Measurements from ENCODE around the gene THBS3. TPM values are rescaled to one million over a fixed set of nuclear protein-coding genes. Genes with fewer than 3 reads are reported as not detected.

The THBS3 gene
- total RNA-seq, 2 experiments from 2014 or later: 25.5 to 26.1 TPM

DNA sequence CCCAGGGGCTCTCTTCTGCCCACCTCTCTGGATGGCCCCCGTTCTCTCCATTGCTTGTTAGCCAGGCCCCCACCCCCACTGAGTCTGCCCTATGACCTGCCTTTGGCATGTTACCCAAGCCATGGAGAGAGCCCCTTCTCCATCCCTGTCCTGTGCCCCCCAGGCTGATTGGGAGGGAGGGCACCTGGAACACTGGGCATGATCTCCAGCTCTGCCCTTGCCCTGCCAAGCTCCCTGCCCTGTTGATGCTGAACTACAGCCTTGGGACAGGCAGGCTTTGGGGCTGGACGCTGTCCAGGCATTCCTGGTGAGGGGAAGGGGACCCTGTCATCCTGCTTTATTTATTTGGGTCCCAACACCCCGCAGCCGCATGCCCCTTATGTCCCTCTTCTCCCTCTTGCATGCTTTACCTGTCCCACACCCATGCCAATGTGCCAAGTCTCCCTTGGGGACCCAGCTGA lies 23.3 kb downstream of the THBS3 start:
- intact Hi-C loops (cut with DNase I, micrococcal nuclease): no loop called here
- no peaks in the 10 kb centered on the region for H3K27me3 ChIP-seq (ENCODE audit: control insufficient read depth in 1 of 2, insufficient read depth in 2 of 2, low read length in 2 of 2)
- no peak for DNase-seq
- H3K4me1 ChIP-seq (ENCODE audit: insufficient read depth, low read length): no peaks in the 10 kb centered on the region
- H3K4me1 Mint-ChIP-seq (ENCODE audit: low read depth): peaks cover 6% of the 10 kb centered on the region
- H3K27me3 Mint-ChIP-seq: no peaks in the 10 kb centered on the region
- no peak overlapping the region for H3K27ac Mint-ChIP-seq
- H3K27ac ChIP-seq (ENCODE audit: low read depth in 1 of 2, low read length in 2 of 2): no peak overlapping the region
- H3K36me3 ChIP-seq (ENCODE audit: insufficient read depth, low read length): peaks cover 25% of the 10 kb centered on the region
- H3K36me3 Mint-ChIP-seq (ENCODE audit: low read depth): peaks cover 16% of the 10 kb centered on the region
- ATAC-seq (ENCODE audit: poor library complexity): no peak
- CTCF ChIA-PET: no interaction called here
- no peaks in the 10 kb centered on the region for H3K9me3 ChIP-seq (ENCODE audit: control insufficient read depth in 1 of 2, insufficient read depth in 1 of 2, low read length in 2 of 2)
- POLR2A ChIA-PET: interaction anchor here (1.6 kb wide), 1 partner anchor 10 kb away, joined by 5 read pairs; no protein-coding TSS in a partner anchor
- H3K4me3 ChIP-seq (ENCODE audit: low read length): no peak overlapping the region
- H3K9me3 Mint-ChIP-seq: no peaks in the 10 kb centered on the region
- TF ChIP-seq, protein P1, sequence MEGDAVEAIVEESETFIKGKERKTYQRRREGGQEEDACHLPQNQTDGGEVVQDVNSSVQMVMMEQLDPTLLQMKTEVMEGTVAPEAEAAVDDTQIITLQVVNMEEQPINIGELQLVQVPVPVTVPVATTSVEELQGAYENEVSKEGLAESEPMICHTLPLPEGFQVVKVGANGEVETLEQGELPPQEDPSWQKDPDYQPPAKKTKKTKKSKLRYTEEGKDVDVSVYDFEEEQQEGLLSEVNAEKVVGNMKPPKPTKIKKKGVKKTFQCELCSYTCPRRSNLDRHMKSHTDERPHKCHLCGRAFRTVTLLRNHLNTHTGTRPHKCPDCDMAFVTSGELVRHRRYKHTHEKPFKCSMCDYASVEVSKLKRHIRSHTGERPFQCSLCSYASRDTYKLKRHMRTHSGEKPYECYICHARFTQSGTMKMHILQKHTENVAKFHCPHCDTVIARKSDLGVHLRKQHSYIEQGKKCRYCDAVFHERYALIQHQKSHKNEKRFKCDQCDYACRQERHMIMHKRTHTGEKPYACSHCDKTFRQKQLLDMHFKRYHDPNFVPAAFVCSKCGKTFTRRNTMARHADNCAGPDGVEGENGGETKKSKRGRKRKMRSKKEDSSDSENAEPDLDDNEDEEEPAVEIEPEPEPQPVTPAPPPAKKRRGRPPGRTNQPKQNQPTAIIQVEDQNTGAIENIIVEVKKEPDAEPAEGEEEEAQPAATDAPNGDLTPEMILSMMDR (IDR thresholded peaks at IDR 0.05): no peak
- no peak overlapping the region for H3K4me3 Mint-ChIP-seq

DNA sequence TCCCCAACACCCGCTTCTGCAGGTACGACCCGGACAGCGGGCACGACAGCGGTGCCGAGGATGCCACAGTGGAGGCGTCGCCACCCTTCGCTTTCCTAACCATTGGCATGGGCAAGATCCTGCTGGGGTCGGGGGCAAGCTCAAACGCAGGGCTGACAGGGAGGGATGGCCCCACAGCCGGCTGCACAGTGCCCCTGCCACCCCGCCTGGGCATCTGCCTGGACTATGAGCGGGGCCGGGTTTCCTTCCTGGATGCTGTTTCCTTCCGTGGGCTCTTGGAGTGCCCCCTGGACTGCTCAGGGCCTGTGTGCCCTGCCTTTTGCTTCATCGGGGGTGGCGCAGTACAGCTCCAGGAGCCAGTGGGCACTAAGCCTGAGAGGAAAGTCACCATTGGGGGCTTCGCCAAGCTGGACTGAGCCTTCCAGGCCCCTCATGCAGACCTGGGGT lies 23.9 kb downstream of the THBS3 start:
- peaks cover 6% of the 10 kb centered on the region for H3K4me1 Mint-ChIP-seq (ENCODE audit: low read depth)
- ChIA-PET POLR2A (interaction anchor here (1.6 kb wide), 1 partner anchor 11 kb away, joined by 5 read pairs; no protein-coding TSS in a partner anchor), CTCF (no interaction called here)
- no peak overlapping the region for H3K27ac ChIP-seq (ENCODE audit: low read depth in 1 of 2, low read length in 2 of 2)
- no peak for ATAC-seq (ENCODE audit: poor library complexity)
- peaks cover 31% of the 10 kb centered on the region for H3K36me3 ChIP-seq (ENCODE audit: insufficient read depth, low read length)
- H3K4me3 ChIP-seq (ENCODE audit: low read length): no peak overlapping the region
- no peak for DNase-seq
- H3K27me3 Mint-ChIP-seq: no peaks in the 10 kb centered on the region
- no peaks in the 10 kb centered on the region for H3K27me3 ChIP-seq (ENCODE audit: control insufficient read depth in 1 of 2, insufficient read depth in 2 of 2, low read length in 2 of 2)
- no peaks in the 10 kb centered on the region for H3K4me1 ChIP-seq (ENCODE audit: insufficient read depth, low read length)
- peaks cover 21% of the 10 kb centered on the region for H3K36me3 Mint-ChIP-seq (ENCODE audit: low read depth)
- TF ChIP-seq, protein P1 (IDR thresholded peaks at IDR 0.05): no peak
- H3K9me3 Mint-ChIP-seq: no peaks in the 10 kb centered on the region
- H3K4me3 Mint-ChIP-seq: no peak overlapping the region
- no peak overlapping the region for H3K27ac Mint-ChIP-seq
- intact Hi-C loops (cut with DNase I, micrococcal nuclease): no loop called here
- H3K9me3 ChIP-seq (ENCODE audit: control insufficient read depth in 1 of 2, insufficient read depth in 1 of 2, low read length in 2 of 2): no peaks in the 10 kb centered on the region

DNA sequence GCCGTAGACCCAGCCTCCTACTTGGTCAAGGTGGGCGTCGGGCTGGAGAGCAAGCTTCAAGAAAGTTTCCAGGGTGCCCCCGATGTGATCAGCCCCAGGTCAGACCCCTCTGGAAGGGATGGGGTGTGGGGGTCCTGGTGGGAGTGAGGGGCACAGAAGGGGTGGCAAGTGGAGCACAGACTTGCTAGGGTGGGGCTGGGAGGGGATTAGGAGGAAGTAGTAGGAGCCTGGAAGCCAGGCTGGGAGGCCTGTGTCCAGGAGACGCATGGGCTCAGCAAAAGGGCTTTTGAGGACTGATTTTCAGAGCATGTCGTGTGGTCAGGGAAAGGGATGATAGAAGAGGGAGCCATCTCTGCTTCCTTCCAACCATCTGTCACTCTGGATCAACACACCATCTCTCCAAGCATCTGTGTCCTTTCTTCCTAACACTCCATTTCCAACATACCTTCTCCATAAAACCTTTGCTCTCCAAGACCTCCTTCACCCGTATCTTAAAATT lies 25.6 kb downstream of the THBS3 start:
- ChIA-PET CTCF (no interaction called here), POLR2A (no interaction called here)
- H3K27ac ChIP-seq (ENCODE audit: low read depth in 1 of 2, low read length in 2 of 2): no peak overlapping the region
- H3K9me3 ChIP-seq (ENCODE audit: control insufficient read depth in 1 of 2, insufficient read depth in 1 of 2, low read length in 2 of 2): no peaks in the 10 kb centered on the region
- H3K27me3 Mint-ChIP-seq: no peaks in the 10 kb centered on the region
- peaks cover 30% of the 10 kb centered on the region for H3K36me3 Mint-ChIP-seq (ENCODE audit: low read depth)
- no peaks in the 10 kb centered on the region for H3K27me3 ChIP-seq (ENCODE audit: control insufficient read depth in 1 of 2, insufficient read depth in 2 of 2, low read length in 2 of 2)
- no peak for DNase-seq
- no peaks in the 10 kb centered on the region for H3K9me3 Mint-ChIP-seq
- H3K27ac Mint-ChIP-seq: no peak overlapping the region
- intact Hi-C loops (cut with DNase I, micrococcal nuclease): no loop called here
- H3K4me1 ChIP-seq (ENCODE audit: insufficient read depth, low read length): peaks cover 2% of the 10 kb centered on the region
- no peak overlapping the region for H3K4me3 ChIP-seq (ENCODE audit: low read length)
- H3K4me3 Mint-ChIP-seq: no peak overlapping the region
- TF ChIP-seq, protein P1 (IDR thresholded peaks at IDR 0.05): no peak
- no peak for ATAC-seq (ENCODE audit: poor library complexity)
- H3K36me3 ChIP-seq (ENCODE audit: insufficient read depth, low read length): peaks cover 45% of the 10 kb centered on the region
- H3K4me1 Mint-ChIP-seq (ENCODE audit: low read depth): no peaks in the 10 kb centered on the region
